ENCODE measurements around the gene ARHGAP6.

DNA sequence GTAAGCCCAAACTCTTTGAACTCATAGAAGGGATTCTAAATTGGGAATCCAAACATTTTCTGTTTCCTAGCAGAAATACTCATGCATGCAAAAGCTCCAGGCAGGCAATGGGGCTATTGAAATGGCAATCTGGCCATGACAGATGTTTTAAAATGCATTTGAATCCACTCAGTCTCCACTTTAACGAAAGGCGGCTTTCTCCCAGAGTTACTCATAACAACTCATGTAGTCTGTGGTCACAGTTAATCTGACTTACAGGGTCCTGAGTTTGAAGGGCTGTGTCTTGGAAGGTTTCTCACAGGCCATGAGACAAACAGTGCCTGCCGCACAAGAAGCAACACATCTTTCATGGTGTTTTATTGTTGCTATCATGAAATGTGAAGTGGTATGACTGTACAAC, 186.8 kb downstream of the ARHGAP6 start:
- TF ChIP-seq, protein P1, sequence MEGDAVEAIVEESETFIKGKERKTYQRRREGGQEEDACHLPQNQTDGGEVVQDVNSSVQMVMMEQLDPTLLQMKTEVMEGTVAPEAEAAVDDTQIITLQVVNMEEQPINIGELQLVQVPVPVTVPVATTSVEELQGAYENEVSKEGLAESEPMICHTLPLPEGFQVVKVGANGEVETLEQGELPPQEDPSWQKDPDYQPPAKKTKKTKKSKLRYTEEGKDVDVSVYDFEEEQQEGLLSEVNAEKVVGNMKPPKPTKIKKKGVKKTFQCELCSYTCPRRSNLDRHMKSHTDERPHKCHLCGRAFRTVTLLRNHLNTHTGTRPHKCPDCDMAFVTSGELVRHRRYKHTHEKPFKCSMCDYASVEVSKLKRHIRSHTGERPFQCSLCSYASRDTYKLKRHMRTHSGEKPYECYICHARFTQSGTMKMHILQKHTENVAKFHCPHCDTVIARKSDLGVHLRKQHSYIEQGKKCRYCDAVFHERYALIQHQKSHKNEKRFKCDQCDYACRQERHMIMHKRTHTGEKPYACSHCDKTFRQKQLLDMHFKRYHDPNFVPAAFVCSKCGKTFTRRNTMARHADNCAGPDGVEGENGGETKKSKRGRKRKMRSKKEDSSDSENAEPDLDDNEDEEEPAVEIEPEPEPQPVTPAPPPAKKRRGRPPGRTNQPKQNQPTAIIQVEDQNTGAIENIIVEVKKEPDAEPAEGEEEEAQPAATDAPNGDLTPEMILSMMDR (conservative IDR thresholded peaks at IDR 0.05) = no peak
- no peak for TF ChIP-seq ZFX (IDR thresholded peaks at IDR 0.05)

Measured in C4-2B (cell line).